ENCODE data around the gene PRRC2C.

PRRC2C gene

GRCh38 chr1:171627020-171627419 lies 141.7 kb downstream of the PRRC2C start:
- in situ Hi-C loops (cut with MboI; ENCODE audit: low sequenced_read_pairs) = loop anchor here (25.0 kb wide), 1 partner anchor 360 kb away; no protein-coding TSS in a partner anchor

DNA sequence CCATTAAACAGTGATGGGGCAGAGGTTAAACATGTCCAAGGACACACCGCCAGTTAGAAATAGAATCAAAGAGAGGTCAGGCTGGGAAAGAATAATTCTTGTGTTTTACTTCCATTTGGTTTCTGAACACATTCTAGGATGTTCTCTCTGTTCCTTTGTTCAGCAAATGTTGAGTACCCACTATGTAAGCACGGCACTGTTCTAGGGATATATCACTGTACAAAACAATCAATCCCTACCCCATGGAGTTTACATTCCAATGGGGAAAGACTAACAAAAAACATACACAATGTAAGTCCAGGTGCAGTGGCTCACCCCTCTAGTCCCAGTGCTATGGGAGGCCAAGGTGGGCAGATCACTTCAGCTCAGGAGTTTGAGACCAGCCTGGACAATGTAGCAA lies 142.9 kb downstream of the PRRC2C start:
- in situ Hi-C loops (cut with MboI; ENCODE audit: low sequenced_read_pairs) = loop anchor here (25.0 kb wide), 1 partner anchor 359 kb away; no protein-coding TSS in a partner anchor

DNA sequence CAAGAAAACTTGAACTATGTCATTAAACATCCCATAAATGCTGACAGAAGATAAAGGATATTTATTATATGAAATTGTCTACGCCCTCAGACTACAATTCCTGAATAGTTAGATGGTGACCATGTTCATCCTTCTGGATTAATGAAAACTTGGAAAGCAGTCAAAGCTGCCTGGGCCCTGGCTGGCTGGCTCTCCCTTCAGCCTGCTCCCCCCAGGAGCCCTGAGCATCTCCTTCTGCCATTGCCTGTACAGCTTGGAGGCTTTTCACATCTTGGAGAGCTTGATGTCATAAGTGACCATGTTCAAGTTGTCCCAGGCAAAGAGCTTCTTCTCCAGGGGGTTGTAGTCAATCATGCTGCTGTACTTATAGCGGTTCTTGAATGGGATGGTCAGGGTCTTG lies 150.3 kb downstream of the PRRC2C start:
- in situ Hi-C loops (cut with MboI; ENCODE audit: low sequenced_read_pairs) = loop anchor here (25.0 kb wide), 1 partner anchor 352 kb away; no protein-coding TSS in a partner anchor

DNA sequence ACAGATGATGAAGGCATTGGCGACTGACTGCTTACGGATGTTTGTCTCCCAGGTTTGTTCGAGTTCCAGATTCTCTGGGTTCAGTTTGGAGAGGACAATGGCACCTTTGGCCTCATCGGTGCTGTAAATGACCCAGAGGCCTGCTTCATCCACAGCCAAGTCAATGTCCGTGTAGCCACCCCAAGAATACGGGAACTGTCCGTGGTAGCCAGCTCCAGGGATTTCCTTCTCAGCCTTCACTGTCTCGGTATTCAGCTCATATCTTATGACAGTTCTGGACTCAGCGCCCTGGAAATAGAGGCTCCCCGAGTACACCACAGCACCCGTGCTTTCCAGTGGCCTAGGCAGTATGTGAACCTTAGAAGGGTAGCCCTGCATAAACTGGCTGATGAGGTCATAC lies 150.8 kb downstream of the PRRC2C start:
- in situ Hi-C loops (cut with MboI; ENCODE audit: low sequenced_read_pairs) = loop anchor here (25.0 kb wide), 1 partner anchor 351 kb away; no protein-coding TSS in a partner anchor

- in situ Hi-C loops (cut with MboI; ENCODE audit: low sequenced_read_pairs) = loop anchor here (25.0 kb wide), 1 partner anchor 349 kb away; no protein-coding TSS in a partner anchor
Measured at GRCh38 chr1:171637928-171638576, 152.7 kb downstream of the PRRC2C start.

- in situ Hi-C loops (cut with MboI; ENCODE audit: low sequenced_read_pairs) = loop anchor here (25.0 kb wide), 1 partner anchor 347 kb away; no protein-coding TSS in a partner anchor
Measured at GRCh38 chr1:171640225-171640624, 154.9 kb downstream of the PRRC2C start.

DNA sequence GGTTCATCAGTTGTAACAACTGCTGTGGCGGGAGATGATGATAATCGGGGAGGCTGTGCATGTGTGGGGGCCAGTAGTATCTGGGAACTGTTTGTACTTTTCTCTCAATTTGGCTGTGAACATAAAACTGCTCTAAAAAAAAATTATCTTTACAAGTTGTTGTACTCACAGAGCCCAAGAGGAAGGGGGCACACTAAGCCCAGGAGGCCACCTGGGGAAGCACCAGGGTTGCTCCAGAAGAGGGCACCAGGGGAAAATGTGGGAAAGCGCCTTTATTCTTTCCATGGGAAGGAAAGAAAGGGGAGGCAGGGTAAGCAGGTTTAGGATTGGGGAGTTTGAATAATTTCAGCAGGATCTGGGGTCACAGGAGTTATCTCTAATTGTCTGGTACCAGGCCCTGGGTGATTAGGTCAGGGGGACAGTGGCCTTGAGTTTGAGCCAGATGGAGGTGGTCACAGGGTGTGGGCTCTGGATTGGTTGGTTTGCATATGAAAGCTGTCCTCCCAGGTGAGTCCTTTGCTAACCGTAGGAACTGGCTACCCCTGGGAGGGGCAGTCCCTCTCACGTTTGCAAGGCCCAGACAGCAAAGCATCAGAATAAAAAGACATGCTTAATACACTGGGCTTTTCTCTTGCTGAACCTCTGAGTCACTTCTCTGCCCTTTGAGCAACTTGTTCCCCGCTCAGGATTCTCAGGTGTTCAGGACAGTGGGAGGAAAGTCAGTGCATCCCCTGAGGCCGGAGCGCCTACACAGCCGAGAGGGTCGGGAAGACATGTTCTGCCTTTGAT lies 155.9 kb downstream of the PRRC2C start:
- in situ Hi-C loops (cut with MboI; ENCODE audit: low sequenced_read_pairs) = loop anchor here (25.0 kb wide), 1 partner anchor 346 kb away; no protein-coding TSS in a partner anchor

GRCh38 chr1:171642197-171642596 lies 156.9 kb downstream of the PRRC2C start:
- in situ Hi-C loops (cut with MboI; ENCODE audit: low sequenced_read_pairs) = loop anchor here (25.0 kb wide), 1 partner anchor 345 kb away; no protein-coding TSS in a partner anchor
